Measurements from ENCODE around the gene SNX19. TPM values are rescaled to one million over a fixed set of nuclear protein-coding genes. Genes with fewer than 3 reads are reported as not detected.

SNX19 gene
- total and polyA plus RNA-seq, 2 experiments from 2014 or later: 5.2 to 30.0 TPM

DNA sequence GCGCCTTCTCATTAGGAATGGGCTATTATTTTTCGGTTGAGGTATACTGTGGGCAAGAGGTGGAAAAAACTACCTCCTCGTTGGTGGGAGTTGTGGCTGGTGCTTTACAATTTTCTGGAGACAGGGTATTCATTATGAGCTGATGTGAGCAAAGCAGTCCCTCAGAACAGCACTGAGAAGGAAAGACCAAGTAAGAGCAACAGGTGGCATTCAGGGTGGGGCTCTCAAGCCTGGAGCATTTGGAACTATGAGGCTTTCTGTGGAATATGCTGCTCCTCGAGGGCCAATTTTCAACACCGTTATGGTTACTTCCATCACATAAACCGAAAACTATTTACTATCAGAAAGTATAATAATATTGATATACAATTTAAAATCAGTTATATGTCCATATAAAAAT is 3.7 kb downstream of the SNX19 start:
- Histone ChIP-seq H2AFZ (no peak overlapping the region), H3K79me2 (replicated peaks; ENCODE audit: insufficient read depth) (peaks cover 11% of the 10 kb centered on the region; the same call in 1 of the 2 replicates), H3F3A (replicated peaks; ENCODE audit: low read depth) (no peaks in the 10 kb centered on the region), H3K27me3 (ENCODE audit: insufficient read depth) (peaks cover 9% of the 10 kb centered on the region), H3K4me2 (no peak overlapping the region), H3K4me1 (ENCODE audit: insufficient read depth) (no peaks in the 10 kb centered on the region; the same call in 1 of the 2 replicates), H3K4me3 (no peak overlapping the region), H4K20me1 (replicated peaks; ENCODE audit: insufficient read depth) (peaks cover 6% of the 10 kb centered on the region; the same call in 1 of the 2 replicates), H3K27ac (ENCODE audit: low read depth) (no peak overlapping the region), H3K36me3 (ENCODE audit: insufficient read depth) (no peaks in the 10 kb centered on the region; the same call in 1 of the 2 replicates), H3K9me2 (ENCODE audit: insufficient read depth) (no peaks in the 10 kb centered on the region)
- peaks cover 8% of the 10 kb centered on the region; the same call in 1 of the 3 replicates for H3K4me1 Mint-ChIP-seq
- H3K27ac Mint-ChIP-seq: no peak overlapping the region
- DNase-seq (ENCODE audit: low spot score) (no peak), ATAC-seq (no peak)
- H3K27me3 Mint-ChIP-seq (ENCODE audit: insufficient read depth, low read depth, poor library complexity): peaks cover 17% of the 10 kb centered on the region
- H3K9me3 Mint-ChIP-seq: no peaks in the 10 kb centered on the region
- H3K4me3 Mint-ChIP-seq: no peak overlapping the region
- no peak for TF ChIP-seq JUNB (IDR thresholded peaks at IDR 0.05; ENCODE audit: unreplicated experiment)
- TF ChIP-seq, protein P1, sequence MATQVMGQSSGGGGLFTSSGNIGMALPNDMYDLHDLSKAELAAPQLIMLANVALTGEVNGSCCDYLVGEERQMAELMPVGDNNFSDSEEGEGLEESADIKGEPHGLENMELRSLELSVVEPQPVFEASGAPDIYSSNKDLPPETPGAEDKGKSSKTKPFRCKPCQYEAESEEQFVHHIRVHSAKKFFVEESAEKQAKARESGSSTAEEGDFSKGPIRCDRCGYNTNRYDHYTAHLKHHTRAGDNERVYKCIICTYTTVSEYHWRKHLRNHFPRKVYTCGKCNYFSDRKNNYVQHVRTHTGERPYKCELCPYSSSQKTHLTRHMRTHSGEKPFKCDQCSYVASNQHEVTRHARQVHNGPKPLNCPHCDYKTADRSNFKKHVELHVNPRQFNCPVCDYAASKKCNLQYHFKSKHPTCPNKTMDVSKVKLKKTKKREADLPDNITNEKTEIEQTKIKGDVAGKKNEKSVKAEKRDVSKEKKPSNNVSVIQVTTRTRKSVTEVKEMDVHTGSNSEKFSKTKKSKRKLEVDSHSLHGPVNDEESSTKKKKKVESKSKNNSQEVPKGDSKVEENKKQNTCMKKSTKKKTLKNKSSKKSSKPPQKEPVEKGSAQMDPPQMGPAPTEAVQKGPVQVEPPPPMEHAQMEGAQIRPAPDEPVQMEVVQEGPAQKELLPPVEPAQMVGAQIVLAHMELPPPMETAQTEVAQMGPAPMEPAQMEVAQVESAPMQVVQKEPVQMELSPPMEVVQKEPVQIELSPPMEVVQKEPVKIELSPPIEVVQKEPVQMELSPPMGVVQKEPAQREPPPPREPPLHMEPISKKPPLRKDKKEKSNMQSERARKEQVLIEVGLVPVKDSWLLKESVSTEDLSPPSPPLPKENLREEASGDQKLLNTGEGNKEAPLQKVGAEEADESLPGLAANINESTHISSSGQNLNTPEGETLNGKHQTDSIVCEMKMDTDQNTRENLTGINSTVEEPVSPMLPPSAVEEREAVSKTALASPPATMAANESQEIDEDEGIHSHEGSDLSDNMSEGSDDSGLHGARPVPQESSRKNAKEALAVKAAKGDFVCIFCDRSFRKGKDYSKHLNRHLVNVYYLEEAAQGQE (IDR thresholded peaks at IDR 0.05; ENCODE audit: unreplicated experiment): no peak
- no peak for TF ChIP-seq ZNF331 (CRISPR knock-in tag; IDR thresholded peaks at IDR 0.05; ENCODE audit: low read depth)
- TF ChIP-seq, protein P2, sequence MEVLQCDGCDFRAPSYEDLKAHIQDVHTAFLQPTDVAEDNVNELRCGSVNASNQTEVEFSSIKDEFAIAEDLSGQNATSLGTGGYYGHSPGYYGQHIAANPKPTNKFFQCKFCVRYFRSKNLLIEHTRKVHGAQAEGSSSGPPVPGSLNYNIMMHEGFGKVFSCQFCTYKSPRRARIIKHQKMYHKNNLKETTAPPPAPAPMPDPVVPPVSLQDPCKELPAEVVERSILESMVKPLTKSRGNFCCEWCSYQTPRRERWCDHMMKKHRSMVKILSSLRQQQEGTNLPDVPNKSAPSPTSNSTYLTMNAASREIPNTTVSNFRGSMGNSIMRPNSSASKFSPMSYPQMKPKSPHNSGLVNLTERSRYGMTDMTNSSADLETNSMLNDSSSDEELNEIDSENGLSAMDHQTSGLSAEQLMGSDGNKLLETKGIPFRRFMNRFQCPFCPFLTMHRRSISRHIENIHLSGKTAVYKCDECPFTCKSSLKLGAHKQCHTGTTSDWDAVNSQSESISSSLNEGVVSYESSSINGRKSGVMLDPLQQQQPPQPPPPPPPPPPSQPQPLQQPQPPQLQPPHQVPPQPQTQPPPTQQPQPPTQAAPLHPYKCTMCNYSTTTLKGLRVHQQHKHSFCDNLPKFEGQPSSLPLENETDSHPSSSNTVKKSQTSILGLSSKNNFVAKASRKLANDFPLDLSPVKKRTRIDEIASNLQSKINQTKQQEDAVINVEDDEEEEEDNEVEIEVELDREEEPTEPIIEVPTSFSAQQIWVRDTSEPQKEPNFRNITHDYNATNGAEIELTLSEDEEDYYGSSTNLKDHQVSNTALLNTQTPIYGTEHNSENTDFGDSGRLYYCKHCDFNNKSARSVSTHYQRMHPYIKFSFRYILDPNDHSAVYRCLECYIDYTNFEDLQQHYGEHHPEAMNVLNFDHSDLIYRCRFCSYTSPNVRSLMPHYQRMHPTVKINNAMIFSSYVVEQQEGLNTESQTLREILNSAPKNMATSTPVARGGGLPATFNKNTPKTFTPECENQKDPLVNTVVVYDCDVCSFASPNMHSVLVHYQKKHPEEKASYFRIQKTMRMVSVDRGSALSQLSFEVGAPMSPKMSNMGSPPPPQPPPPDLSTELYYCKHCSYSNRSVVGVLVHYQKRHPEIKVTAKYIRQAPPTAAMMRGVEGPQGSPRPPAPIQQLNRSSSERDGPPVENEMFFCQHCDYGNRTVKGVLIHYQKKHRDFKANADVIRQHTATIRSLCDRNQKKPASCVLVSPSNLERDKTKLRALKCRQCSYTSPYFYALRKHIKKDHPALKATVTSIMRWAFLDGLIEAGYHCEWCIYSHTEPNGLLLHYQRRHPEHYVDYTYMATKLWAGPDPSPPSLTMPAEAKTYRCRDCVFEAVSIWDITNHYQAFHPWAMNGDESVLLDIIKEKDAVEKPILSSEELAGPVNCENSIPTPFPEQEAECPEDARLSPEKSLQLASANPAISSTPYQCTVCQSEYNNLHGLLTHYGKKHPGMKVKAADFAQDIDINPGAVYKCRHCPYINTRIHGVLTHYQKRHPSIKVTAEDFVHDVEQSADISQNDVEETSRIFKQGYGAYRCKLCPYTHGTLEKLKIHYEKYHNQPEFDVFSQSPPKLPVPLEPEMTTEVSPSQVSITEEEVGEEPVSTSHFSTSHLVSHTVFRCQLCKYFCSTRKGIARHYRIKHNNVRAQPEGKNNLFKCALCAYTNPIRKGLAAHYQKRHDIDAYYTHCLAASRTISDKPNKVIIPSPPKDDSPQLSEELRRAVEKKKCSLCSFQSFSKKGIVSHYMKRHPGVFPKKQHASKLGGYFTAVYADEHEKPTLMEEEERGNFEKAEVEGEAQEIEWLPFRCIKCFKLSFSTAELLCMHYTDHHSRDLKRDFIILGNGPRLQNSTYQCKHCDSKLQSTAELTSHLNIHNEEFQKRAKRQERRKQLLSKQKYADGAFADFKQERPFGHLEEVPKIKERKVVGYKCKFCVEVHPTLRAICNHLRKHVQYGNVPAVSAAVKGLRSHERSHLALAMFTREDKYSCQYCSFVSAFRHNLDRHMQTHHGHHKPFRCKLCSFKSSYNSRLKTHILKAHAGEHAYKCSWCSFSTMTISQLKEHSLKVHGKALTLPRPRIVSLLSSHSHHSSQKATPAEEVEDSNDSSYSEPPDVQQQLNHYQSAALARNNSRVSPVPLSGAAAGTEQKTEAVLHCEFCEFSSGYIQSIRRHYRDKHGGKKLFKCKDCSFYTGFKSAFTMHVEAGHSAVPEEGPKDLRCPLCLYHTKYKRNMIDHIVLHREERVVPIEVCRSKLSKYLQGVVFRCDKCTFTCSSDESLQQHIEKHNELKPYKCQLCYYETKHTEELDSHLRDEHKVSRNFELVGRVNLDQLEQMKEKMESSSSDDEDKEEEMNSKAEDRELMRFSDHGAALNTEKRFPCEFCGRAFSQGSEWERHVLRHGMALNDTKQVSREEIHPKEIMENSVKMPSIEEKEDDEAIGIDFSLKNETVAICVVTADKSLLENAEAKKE (CRISPR knock-in tag; IDR thresholded peaks at IDR 0.05): no peak
- H3K36me3 Mint-ChIP-seq (ENCODE audit: low read depth): peaks cover 17% of the 10 kb centered on the region

All from GM23338 (cell line).